ENCODE data around the gene ADGRB2.

GRCh38 chr1:31787261-31787660 is 23.1 kb upstream of the ADGRB2 start:
- TF ChIP-seq CTCF (IDR thresholded peaks at IDR 0.05) (no peak), POLR2A (IDR thresholded peaks at IDR 0.05) (no peak)
